ENCODE data around the gene KISS1.

The KISS1 gene

DNA sequence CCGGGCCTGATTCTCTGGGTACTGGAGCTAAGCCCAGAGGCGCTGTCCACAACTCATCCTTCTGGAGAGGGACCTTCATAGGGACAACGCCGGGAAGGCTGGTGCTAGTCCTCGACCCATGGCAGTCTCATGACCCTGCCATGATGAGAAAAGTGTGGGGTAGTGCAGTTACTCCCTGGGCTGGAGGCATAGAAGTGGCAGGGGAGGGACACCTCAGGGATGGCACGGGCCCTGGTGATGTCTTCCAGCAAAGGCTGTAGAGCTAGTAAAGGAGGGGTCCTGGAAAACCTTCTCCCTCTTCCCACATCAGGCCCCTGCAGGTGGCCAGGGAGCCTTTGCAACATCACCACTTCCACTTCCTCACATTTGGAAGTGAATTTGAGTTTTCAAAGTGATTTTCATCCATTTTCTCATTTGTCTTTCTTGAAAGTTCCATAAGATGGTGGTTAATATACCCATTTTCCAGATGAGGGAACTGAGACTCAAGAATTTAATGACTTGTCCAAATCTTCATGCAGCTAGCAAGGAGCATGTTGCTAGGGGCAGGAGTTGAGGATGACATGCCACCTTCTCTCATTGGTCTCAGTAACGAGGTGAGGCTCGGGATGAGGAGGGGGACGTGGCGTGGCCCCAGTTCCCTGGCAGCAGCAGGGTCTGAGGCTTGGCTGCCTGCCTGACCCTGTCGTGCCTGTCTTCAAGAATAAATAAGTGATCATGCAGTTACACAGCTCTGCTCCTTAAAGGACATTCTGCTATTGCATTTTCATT, 20.8 kb upstream of the KISS1 start:
- no peak for DNase-seq

DNA sequence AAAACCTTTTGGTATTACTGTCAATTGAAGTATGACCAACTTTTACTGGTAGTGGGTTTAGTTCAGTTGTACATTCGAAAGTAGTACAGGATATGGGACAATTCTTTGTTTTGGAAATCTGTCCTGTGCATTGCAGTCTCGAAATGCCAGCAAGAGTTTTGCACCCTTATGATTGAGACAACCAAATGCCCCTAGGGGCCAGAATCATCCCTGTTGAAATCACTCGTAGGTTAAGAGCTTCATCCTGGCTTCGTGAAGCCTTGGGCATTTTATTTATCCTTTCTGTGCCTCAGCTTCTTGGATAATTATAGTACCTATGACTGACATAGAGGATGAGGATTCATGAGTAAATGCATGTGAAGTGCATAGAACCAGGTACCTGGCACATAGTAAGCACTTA, 19.9 kb upstream of the KISS1 start:
- no peak for DNase-seq

DNA sequence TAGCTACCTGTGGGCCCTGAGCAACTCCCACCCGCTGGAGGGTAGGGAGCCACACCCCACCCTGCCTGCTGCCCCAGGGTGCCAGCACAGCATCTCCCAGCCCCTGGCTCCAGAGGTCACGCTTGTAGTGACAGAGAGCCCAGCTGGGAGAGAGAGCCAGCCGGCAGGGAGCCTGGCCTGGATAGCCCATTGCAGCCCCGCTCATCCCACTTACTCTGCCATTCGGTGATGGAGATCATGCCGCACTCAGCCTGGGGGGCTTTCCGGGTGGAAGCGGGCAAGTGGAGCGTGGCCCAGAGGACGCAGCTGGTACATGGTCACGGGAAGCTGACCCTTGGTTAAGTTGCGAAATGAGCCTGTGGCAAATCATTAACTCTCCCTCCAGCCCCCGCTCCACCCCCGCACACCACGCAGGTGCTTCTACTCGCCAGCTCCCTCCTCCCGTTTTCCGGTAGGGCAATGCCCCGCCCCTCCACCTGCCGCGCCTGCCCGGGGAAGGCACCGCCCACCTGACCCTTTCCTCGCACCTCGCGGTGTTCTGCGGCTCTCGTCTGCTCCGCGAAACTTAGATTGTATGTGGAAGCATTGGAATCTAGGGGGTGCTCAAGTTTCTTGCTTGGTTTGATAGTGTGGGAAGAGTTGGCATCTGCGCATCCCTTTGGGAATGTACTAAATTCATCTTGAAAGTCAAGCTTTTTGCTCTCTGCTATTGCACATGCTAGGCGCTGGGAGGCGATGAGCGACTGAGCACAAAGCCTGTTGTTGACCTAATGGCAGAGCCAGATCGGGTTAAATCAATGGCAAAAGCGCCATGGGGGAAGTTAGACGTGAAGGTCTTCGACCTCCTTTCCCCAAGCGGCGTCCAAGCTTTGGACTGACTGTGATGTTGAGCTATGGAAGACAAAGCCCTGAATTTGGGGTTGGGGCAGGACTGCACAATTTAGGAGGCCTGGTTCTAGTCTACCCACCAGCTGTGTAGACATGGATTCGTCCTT, 17.7 kb upstream of the KISS1 start, which contains the start of gene GOLT1A:
Gene GOLT1A, minus strand, starts transcription at position 321 of the 995 bp plus-strand sequence. Its CDS starts 82 bp downstream, at position 239.
- peak; percentile 35 for DNase-seq

DNA sequence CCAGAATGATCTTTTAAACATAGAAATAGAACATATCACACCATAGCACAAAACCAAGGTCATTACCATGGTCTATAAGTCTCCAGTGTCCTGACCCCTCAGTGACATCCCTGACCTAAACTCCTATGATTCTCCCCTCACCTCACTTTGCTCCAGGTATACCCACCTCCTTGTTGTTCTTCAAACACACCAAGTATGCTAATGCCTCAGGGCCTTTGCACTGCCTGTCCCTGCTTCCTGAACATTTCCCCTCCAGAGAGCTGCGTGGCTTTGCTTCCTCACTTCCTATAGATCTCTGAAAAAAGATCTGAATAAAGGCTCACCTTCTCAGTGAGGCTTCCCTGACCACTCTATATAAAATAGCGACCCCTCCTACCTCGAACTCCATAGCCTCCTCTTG, 16.4 kb upstream of the KISS1 start:
- DNase-seq, result no peak

DNA sequence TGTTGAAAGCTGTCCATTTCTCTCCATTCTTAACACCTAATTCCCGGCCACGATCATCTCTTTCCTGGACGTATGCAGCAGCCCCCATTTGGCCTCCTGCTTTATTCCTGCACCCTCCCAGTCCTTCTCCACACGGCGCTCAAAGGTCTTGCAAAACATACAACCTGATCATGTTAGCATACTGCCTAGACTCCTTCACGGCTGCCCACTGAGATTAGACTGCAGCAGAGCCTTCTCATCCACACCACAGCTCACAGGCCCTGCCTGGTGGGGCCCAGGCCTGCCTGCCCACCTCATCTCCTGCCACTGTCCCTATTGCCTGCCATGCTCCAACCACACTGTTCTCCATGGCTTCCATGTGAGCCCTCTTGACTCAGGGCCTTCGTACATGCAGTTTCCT, 14.8 kb upstream of the KISS1 start:
- no peak for DNase-seq

DNA sequence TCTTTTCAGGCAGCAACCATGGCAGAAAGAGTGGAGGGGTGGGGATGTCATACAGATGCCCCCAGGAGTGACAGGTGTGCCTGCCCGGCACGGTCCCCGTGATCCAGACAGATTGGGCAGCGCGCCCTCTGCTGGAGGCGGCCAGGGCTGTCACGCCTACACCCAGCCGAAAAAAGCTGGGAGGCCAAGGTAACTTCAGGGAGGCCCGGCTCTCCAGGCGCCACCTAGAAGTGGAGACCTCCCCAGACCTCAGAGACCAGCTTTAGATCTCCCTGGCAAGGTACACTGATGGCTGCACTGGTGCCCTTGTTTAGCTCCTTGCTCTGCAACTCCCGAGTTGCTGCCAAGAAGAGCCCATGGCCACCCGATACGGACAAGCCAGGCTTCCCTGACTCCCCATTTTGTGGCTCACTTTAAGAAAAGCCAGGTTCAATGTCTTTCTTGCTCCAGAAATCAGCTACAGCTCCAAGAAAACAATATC, 10.9 kb upstream of the KISS1 start:
- peak; percentile 56 for DNase-seq

DNA sequence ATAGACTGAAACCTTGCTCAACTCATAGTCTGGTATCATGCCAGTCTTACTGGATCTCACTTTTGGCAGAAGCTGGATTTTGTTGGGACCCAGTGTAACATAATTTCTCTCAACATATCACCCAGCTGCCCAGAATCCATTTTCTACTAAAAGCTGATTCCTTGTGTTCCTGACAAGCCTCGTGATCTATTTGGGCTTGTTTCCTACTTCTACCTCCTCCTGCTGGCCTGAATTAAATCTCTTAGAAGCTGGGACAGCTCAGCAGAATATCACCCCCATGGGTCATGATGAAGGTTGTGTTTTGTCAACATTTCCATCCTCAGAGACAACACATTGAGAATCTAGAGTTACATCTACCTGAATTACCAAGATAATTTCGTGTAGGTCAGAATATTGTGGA, 9.8 kb upstream of the KISS1 start:
- no peak for DNase-seq

DNA sequence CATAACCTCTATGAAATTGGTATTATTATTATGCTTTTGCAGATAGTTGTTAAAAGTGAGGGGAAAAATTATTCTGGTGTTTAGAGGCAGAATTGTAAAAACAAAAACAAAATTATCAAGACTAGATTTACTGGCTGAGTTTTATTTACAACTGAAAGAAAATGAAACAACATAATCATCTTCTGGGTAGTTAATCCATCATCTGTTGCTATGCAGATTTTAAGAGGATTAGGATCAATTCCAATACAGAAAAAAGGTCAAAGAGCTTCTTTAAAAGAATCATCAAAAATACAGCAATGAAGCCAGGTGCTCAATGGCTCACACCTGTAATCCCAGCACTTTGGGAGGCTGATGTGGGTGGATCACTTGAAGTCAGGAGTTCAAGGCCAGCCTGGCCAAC, 9.2 kb upstream of the KISS1 start:
- DNase-seq, result no peak

DNA sequence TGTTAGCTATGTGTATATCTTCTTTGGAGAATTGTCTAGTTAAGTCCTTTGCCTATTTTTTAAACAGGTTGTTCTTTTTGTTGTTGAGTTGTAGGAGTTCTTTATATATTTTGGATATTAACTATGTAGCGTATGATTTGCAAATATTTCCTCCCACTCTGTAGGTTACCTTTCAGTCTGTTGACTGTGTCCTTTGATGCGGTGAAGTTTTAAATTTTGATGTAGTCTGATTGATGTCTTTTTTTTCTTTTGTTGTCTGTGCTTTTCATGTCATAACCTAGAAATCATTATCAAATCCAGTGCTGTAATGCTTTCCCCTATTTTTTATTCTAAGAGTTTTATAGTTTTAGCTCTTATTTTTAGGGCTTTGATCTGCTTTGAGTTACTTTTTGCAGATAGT, 8.7 kb upstream of the KISS1 start:
- no peak for DNase-seq

DNA sequence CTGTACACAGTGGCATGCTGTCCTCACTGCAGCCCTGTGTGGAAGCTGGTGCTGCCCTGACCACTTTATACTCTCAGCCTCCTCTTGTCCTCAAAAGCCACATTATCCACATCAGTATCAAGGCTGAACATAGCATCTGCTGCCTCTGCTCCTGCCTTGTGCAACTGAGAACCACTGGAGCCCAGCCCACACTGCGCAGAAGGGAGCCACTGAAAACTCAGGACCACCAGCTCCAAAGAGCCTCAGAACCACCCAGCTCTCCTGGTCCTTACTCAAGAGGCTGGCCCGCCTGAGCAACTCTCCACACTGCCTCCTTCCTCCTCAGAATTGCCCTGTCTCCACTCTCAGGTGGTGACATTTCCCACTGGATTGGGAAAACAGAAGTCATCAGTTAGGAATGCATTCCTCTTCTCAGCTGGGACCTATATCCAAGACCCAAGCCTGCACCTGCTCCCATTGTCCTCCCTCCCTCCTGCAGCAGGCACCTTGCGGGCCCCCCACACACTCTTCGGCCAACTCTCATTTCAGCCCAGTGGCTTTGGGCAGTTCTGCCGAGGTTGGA, 7.0 kb upstream of the KISS1 start:
- no peak for DNase-seq

DNA sequence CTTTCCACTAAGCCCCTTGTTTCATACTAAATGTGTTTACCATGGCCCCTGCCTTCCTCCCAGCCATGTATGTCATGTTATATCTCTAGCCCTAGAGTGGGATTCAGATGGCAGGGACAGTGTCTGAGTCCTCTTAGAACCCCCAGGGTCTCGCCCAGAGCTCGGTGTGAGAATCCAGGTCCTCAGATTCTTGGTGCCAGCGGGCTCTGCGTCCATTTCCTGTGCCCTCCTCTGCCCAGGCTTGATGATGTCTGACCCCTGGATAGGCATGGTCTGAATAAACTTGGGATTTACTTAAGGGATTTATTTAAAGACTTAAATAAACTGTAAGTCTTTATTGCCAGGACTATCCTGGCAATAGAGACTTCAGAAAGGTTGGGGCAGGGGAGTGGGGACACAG, 6.2 kb upstream of the KISS1 start:
- no peak for DNase-seq

DNA sequence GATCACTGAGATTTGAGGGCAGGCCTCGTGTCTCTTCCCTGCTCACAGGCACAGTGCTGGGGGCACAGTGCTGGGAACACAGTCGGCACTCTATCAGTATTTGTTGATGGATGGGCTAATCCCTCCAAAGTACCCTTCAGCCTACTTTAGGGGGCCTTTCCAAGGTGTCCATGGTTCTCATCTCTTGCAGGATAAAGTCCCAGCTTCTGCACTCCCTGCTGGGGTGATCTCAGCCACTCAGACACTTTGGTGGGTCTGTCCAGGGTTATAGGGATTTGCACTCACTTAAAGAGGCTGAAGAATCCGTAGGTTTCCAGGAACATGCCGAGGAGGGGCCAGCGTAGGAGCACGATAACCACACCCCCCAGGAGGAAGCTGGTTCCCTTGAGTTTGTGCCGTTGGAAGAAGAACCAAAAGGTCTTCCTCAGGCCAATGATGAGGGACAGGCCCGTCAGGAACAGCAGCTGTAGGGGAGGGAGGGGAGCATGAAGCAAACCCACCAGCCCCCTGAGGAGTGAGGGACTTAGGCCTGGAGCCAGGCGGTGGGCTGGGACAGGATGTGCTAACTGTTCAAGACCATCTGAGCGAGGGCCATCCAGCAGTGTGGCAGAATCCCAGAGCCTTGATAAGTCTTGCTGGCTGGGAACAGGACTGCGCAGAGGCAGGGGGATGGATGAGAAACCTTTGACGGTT, 5.2 kb upstream of the KISS1 start:
- no peak for DNase-seq

DNA sequence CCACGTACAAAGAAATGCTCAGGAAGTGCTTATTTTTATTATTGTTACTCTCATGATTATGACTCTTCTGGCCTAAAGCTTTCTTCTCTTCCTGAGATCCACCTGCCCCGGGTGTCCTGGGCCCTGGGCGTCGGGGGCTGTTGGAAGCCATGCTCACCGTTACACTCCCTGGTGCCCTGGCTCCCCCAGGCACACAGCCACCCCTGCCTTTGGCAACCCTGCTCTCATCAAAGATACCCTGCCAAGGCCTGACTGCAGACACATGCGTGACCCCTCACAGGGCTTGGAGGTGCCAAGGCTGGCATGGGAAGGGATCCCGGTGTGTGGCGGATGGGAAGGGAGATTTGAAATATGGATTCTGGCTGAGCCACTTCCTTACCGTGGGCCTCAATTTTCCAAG, 3.3 kb upstream of the KISS1 start:
- no peak for DNase-seq

DNA sequence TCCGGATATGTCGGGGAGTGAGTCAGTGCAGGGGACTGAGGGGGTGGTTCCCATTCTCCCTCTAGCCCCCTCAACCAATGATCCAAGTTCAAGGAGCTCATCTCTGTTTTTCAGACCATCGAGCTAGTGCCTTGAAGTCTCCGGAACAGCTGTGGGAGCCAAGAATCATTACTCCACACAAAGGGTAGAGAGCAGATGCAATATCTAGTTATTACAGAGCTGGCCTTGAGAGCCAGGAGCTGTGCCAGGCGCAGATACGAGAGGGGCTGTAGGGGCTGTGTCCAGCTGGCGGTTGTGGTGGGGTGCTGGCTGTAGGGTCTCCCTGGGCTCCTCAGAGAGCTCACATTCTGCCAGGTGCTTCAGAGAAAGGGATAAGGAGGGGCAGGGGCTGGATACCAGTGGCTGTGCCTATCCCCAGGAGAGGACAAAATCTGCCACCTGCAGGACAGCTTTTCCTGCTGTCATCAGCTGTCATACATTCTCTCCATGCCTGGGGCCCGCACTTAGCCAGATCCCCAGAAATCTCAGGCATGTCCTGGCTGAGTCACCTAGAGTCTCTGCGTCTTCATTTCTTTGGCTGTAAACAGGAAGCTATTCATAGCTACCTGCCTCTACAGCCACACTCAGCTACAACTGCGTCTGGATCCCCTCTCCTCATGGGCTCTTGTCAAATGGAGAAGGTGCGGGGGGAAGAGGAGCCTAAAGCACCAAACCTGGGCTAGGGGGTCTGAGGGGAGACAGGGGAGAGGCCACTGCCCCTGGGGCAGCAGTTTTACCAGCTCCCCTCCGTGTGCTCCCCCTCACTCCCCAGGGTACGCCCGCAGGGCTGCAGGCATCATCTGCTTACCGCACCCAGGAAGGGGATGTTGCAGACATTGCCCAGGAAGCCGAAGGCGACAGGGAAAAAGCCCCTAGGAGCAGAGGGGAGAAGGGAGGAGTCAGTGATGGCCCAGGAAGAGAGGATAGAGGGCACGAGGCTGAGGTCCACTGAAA, 2.4 kb upstream of the KISS1 start:
- no peak for DNase-seq

DNA sequence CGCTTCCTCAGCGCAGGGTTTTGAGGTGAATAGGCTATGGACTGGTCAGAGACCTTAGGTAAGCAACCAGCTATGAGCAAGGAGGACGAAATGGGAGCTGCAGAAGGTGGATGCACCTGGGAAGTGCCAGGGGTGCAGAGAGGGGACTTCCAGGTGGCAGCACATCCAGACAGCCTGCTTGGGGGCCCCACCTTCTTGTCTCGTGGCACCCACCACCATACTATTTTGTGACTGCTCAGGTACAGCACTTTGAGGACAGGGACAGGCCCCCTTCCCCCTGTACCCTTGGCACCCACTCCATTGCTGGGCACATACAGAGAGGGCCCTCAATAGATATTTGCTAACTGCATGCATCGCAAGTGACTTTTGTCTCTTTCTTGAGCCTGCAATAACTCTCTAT, 777 bp upstream of the KISS1 start:
- no peak for DNase-seq

DNA sequence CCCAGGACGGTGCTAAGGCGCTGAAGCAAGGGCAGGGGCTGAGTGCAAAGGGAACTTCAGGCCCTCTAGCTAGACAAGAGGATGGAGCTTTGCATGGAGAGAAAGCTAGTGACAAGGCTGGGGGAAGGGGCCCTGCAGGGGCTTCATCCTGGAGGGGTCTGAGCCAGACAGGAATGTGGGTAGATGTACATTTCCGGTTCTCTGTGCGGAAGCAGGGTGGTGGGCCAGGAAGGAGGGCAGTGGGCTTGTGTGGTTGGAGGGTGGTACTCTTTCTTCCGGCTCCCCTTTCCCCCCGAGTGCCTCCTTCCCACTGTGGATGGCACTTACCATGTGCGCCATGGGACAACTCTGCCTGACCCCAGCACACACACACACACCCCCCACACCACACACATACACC, 1.5 kb downstream of the KISS1 start:
- DNase-seq, result no peak

DNA sequence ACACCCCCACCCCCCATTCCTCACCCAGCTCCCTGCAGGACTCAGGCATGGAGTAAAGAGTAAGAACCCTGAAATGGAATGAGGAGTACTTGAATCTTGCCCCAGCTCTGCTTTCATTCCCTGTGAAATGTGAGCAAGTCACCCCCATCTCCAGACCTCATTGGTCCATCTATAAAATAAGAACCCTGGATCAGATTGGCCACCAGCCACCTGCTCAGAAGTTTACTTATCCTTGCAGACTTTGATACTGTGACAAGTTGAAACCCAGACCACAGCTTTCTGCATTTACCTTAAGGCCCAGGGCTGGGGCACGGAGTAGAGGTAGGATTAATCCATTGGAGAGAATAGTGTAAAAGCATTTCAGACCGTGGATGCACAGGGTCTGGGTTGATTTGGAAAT, 2.2 kb downstream of the KISS1 start:
- no peak for DNase-seq

DNA sequence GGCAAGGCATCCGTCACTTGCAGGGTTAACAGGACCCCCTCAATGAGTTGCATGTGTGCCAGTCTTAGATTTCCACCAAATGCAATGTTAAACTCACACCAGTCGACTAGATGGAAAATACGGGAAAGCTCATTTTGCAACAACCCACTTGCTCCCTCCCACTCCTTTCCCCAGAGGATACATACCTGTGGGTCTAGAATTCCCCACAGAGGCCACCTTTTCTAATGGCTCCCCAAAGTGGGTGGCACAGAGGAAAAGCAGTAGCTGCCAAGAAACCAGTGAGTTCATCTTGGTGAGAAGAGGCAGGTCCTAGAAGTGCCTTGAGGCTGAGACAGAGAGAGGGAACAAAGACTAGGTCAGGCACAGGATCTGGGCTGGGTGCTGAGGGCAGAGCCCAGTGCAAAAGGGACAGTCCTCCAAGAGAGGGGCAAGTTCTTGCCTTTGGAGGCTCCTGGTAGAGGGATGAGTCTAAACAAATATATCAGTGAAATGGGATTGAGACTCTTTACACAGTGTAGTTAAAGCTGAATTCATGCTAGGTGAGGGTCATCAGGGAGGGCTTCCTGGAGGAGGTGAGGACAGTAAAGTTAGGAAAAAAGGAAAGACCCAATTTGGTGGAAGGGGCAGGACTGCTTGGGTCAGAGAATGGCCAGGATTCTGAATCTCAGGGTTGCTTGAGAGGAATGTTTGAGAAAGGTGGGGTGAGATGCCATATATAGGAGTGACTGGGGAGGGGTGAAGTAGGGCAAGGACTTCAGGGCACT, 3.5 kb downstream of the KISS1 start:
- DNase-seq, result no peak

DNA sequence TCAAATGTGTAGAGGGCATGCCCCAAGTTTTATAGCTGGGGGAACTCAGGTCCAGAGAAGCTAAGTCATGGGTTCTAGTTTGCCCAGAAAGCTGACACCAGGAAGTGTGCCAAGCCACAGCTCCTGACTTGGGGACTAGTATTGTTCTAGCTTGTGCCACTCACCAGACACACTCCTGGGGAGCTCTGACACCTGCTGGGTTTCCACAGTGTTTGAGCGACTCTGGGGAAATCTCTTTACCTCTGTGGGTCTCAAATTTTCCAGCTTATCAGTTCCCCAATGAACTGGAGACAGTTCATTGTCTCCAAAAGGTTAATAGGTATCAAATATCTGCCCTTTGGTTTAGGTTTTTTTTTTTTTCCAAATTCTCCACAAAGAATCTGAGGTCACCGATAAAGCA, 4.2 kb downstream of the KISS1 start:
- peak; percentile 40 for DNase-seq

DNA sequence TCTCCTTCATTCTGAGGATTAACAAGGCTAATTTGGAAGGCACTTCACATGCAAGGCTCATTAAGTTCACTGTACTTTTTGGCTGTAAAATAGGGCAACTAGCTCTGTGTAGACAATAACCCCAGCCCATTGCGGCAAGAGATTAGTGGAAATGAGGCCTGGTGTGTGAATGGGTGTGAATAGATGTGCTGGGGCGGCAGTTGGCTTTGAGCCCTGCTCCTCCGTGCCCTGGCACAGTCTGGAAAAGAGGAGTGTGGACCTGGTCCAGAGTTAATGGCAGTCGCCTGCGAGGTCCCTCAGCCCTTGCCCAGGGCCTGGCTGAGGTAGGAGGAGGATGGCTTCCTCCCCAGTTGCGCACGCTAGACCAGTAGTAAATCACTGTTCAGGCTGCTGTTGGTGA, 4.8 kb downstream of the KISS1 start:
- DNase-seq, result peak; percentile 38
